HEK293 (cell line): Measurements from ENCODE around the gene AGAP3.

Experiments
- BCL11B ChIP-seq: fragments of 450-650 bp; formaldehyde crosslinking; IDR thresholded peaks from 2 replicates; pipeline ENCODE4 v1.5.1; 2016; ENCODE audit warnings: low read depth, missing biosample characterization, missing genetic modification characterization
- GLIS2 ChIP-seq: fragments of 450-650 bp; formaldehyde crosslinking; IDR thresholded peaks from 2 replicates; pipeline ENCODE4 v1.5.1; 2016; ENCODE audit warnings: missing biosample characterization, missing genetic modification characterization
- IKZF3 ChIP-seq: fragments of 450-650 bp; IDR thresholded peaks from 2 replicates; pipeline ENCODE4 v1.5.0; 2018; ENCODE audit warnings: missing biosample characterization, mild to moderate bottlenecking, missing genetic modification characterization, moderate library complexity
- KLF8 ChIP-seq: fragments of 450-650 bp; formaldehyde crosslinking; IDR thresholded peaks from 2 replicates; pipeline ENCODE4 v1.5.1; 2016; ENCODE audit warnings: missing biosample characterization, missing genetic modification characterization
- OVOL3 ChIP-seq: fragments of 450-650 bp; formaldehyde crosslinking; IDR thresholded peaks from 2 replicates; pipeline ENCODE4 v1.5.1; 2016; ENCODE audit warnings: missing biosample characterization, missing genetic modification characterization
- PRDM1 ChIP-seq: fragments of 450-650 bp; formaldehyde crosslinking; IDR thresholded peaks from 2 replicates; pipeline ENCODE4; 2016; ENCODE audit warnings: missing biosample characterization, missing genetic modification characterization
- RBAK ChIP-seq: fragments of 450-650 bp; formaldehyde crosslinking; IDR thresholded peaks from 2 replicates; pipeline ENCODE4 v1.5.1; 2016; ENCODE audit warnings: missing biosample characterization, missing genetic modification characterization
- WT1 ChIP-seq: fragments of 450-650 bp; formaldehyde crosslinking; IDR thresholded peaks from 2 replicates; pipeline ENCODE4 v1.5.1; 2016; ENCODE audit warnings: missing biosample characterization, missing genetic modification characterization
- YY1 ChIP-seq: fragments of 450-650 bp; formaldehyde crosslinking; IDR thresholded peaks from 2 replicates; pipeline ENCODE4 v1.5.1; 2018; ENCODE audit warnings: missing biosample characterization, missing genetic modification characterization
- ZBTB11 ChIP-seq: fragments of 450-650 bp; formaldehyde crosslinking; conservative IDR thresholded peaks from 2 replicates; pipeline ENCODE4 v1.5.1; 2016; ENCODE audit warnings: low read depth, missing biosample characterization, missing genetic modification characterization
- ZBTB20 ChIP-seq: fragments of 450-650 bp; formaldehyde crosslinking; IDR thresholded peaks from 2 replicates; pipeline ENCODE4 v1.5.1; 2016; ENCODE audit warnings: missing biosample characterization, missing genetic modification characterization
- ZBTB6 ChIP-seq: fragments of 450-650 bp; formaldehyde crosslinking; IDR thresholded peaks from 2 replicates; pipeline ENCODE4 v1.5.1; 2017; ENCODE audit warnings: missing biosample characterization, missing genetic modification characterization
- ZBTB7A ChIP-seq: fragments of 450-650 bp; formaldehyde crosslinking; IDR thresholded peaks from 2 replicates; pipeline ENCODE4 v1.5.1; 2016; ENCODE audit warnings: low read depth, missing biosample characterization, missing genetic modification characterization
- ZFP37 ChIP-seq: fragments of 450-650 bp; formaldehyde crosslinking; IDR thresholded peaks from 2 replicates; pipeline ENCODE4 v1.5.1; 2016; ENCODE audit warnings: missing biosample characterization, missing genetic modification characterization
- ZIC2 ChIP-seq: fragments of 450-650 bp; formaldehyde crosslinking; IDR thresholded peaks from 2 replicates; pipeline ENCODE4 v1.5.1; 2016; ENCODE audit warnings: missing biosample characterization, missing genetic modification characterization
- ZNF10 ChIP-seq: fragments of 450-650 bp; formaldehyde crosslinking; IDR thresholded peaks from 2 replicates; pipeline ENCODE4 v1.5.1; 2017; ENCODE audit warnings: missing biosample characterization, missing genetic modification characterization
- ZNF112 ChIP-seq: fragments of 450-650 bp; formaldehyde crosslinking; IDR thresholded peaks from 2 replicates; pipeline ENCODE4 v1.5.0; 2017; ENCODE audit warnings: missing biosample characterization, missing genetic modification characterization
- ZNF175 ChIP-seq: fragments of 450-650 bp; formaldehyde crosslinking; IDR thresholded peaks from 2 replicates; pipeline ENCODE4 v1.5.1; 2016; ENCODE audit warnings: missing biosample characterization, missing genetic modification characterization
- ZNF2 ChIP-seq: fragments of 450-650 bp; formaldehyde crosslinking; IDR thresholded peaks from 2 replicates; pipeline ENCODE4 v1.5.1; 2016; ENCODE audit warnings: missing biosample characterization, missing genetic modification characterization
- ZNF211 ChIP-seq: fragments of 450-650 bp; formaldehyde crosslinking; IDR thresholded peaks from 2 replicates; pipeline ENCODE4 v1.5.1; 2016; ENCODE audit warnings: low read depth, missing biosample characterization, missing genetic modification characterization
- ZNF24 ChIP-seq: fragments of 450-650 bp; formaldehyde crosslinking; IDR thresholded peaks from 2 replicates; pipeline ENCODE4 v1.5.1; 2016; ENCODE audit warnings: missing biosample characterization, missing genetic modification characterization
- ZNF335 ChIP-seq: fragments of 450-650 bp; formaldehyde crosslinking; conservative IDR thresholded peaks from 2 replicates; pipeline ENCODE4 v1.5.1; 2016; ENCODE audit warnings: missing biosample characterization, missing genetic modification characterization
- ZNF366 ChIP-seq: fragments of 450-650 bp; formaldehyde crosslinking; conservative IDR thresholded peaks from 2 replicates; pipeline ENCODE4 v1.5.1; 2016; ENCODE audit warnings: missing biosample characterization, missing genetic modification characterization
- ZNF37A ChIP-seq: fragments of 450-650 bp; IDR thresholded peaks from 2 replicates; pipeline ENCODE4 v1.5.1; 2018; ENCODE audit warnings: missing biosample characterization, missing genetic modification characterization
- ZNF449 ChIP-seq: fragments of 450-650 bp; formaldehyde crosslinking; IDR thresholded peaks from 2 replicates; pipeline ENCODE4 v1.5.1; 2017; ENCODE audit warnings: missing biosample characterization, mild to moderate bottlenecking, missing genetic modification characterization, moderate library complexity
- ZNF544 ChIP-seq: fragments of 450-650 bp; formaldehyde crosslinking; IDR thresholded peaks from 2 replicates; pipeline ENCODE4 v1.5.0; 2017; ENCODE audit warnings: missing biosample characterization, missing genetic modification characterization
- ZNF610 ChIP-seq: fragments of 450-650 bp; formaldehyde crosslinking; IDR thresholded peaks from 2 replicates; pipeline ENCODE4 v1.5.1; 2016; ENCODE audit warnings: missing biosample characterization, missing genetic modification characterization, borderline replicate concordance
- ZNF629 ChIP-seq: fragments of 450-650 bp; formaldehyde crosslinking; IDR thresholded peaks from 2 replicates; pipeline ENCODE4 v1.5.1; 2017; ENCODE audit warnings: missing biosample characterization, missing genetic modification characterization
- ZNF777 ChIP-seq: fragments of 450-650 bp; formaldehyde crosslinking; IDR thresholded peaks from 2 replicates; pipeline ENCODE4 v1.5.1; 2017; ENCODE audit warnings: missing biosample characterization, missing genetic modification characterization, borderline replicate concordance
- ZNF830 ChIP-seq: fragments of 450-650 bp; IDR thresholded peaks from 2 replicates; pipeline ENCODE4 v1.5.0; 2018; ENCODE audit warnings: missing biosample characterization, missing genetic modification characterization, low read depth, mild to moderate bottlenecking, moderate library complexity
- ZNF843 ChIP-seq: fragments of 450-650 bp; formaldehyde crosslinking; IDR thresholded peaks from 2 replicates; pipeline ENCODE4 v1.5.1; 2016; ENCODE audit warnings: missing biosample characterization, missing genetic modification characterization
- TF ChIP-seq, protein P1 (sequence below): fragments of 450-650 bp; IDR thresholded peaks from 2 replicates; pipeline ENCODE4 v1.5.1; 2018; ENCODE audit warnings: missing biosample characterization, mild to moderate bottlenecking, missing genetic modification characterization
- TF ChIP-seq, protein P2 (sequence below): fragments of 450-650 bp; formaldehyde crosslinking; IDR thresholded peaks from 2 replicates; pipeline ENCODE4 v1.5.1; 2016; ENCODE audit warnings: missing biosample characterization, missing genetic modification characterization

Gene AGAP3

GRCh38 chr7:151080522-151081169, 5.6 kb upstream of the AGAP3 start, which contains the start of gene FASTK (continued):
- TF ChIP-seq ZBTB20 (tag by site-specific recombination) (peak; percentile 92), ZNF10 (tag by site-specific recombination) (no peak), ZNF37A (tag by site-specific recombination) (no peak), ZNF175 (no peak), ZNF211 (tag by site-specific recombination) (no peak), WT1 (tag by site-specific recombination) (no peak; the same call in 1 of the 2 replicates), ZNF843 (tag by site-specific recombination) (0 out of 2 replicates have a peak, but pooled peaks have one; percentile 31), YY1 (tag by site-specific recombination) (peak; percentile 95), RBAK (tag by site-specific recombination) (no peak), ZBTB6 (tag by site-specific recombination) (no peak), ZBTB11 (tag by site-specific recombination) (peak; percentile 30), BCL11B (tag by site-specific recombination) (peak; percentile 40; the same call in 1 of the 2 replicates), IKZF3 (tag by site-specific recombination) (peak; percentile 72), ZNF544 (no peak), ZNF777 (tag by site-specific recombination) (0 out of 2 replicates have a peak, but pooled peaks have one; percentile 16), KLF8 (peak; percentile 80), ZNF112 (tag by site-specific recombination) (no peak), ZNF24 (tag by site-specific recombination) (no peak), ZFP37 (tag by site-specific recombination) (0 out of 2 replicates have a peak, but pooled peaks have one; percentile 39), ZNF335 (tag by site-specific recombination) (peak; percentile 72), GLIS2 (tag by site-specific recombination) (peak; percentile 96), ZBTB7A (tag by site-specific recombination) (peak; percentile 86), ZNF830 (tag by site-specific recombination) (no peak), OVOL3 (tag by site-specific recombination) (peak; percentile 30; the same call in 1 of the 2 replicates), ZIC2 (tag by site-specific recombination) (peak; percentile 33; the same call in 1 of the 2 replicates), ZNF2 (tag by site-specific recombination) (no peak), PRDM1 (tag by site-specific recombination) (0 out of 2 replicates have a peak, but pooled peaks have one; percentile 13), ZNF629 (no peak), ZNF366 (no peak), ZNF449 (tag by site-specific recombination) (no peak), ZNF610 (tag by site-specific recombination) (0 out of 2 replicates have a peak, but pooled peaks have one; percentile 42)
- TF ChIP-seq, protein P1, sequence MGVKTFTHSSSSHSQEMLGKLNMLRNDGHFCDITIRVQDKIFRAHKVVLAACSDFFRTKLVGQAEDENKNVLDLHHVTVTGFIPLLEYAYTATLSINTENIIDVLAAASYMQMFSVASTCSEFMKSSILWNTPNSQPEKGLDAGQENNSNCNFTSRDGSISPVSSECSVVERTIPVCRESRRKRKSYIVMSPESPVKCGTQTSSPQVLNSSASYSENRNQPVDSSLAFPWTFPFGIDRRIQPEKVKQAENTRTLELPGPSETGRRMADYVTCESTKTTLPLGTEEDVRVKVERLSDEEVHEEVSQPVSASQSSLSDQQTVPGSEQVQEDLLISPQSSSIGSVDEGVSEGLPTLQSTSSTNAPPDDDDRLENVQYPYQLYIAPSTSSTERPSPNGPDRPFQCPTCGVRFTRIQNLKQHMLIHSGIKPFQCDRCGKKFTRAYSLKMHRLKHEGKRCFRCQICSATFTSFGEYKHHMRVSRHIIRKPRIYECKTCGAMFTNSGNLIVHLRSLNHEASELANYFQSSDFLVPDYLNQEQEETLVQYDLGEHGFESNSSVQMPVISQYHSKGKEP (tag by site-specific recombination) = peak; percentile 33; the same call in 1 of the 2 replicates
- TF ChIP-seq, protein P2, sequence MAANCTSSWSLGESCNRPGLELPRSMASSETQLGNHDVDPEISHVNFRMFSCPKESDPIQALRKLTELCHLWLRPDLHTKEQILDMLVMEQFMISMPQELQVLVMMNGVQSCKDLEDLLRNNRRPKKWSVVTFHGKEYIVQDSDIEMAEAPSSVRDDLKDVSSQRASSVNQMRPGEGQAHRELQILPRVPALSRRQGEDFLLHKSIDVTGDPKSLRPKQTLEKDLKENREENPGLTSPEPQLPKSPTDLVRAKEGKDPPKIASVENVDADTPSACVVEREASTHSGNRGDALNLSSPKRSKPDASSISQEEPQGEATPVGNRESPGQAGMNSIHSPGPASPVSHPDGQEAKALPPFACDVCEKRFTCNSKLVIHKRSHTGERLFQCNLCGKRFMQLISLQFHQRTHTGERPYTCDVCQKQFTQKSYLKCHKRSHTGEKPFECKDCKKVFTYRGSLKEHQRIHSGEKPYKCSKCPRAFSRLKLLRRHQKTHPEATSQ (tag by site-specific recombination) = 0 out of 2 replicates have a peak, but pooled peaks have one; percentile 16
